GM19023 (cell line): Measurements from ENCODE around the gene DDX39A.
A peak's percentile ranks its signal among the peaks of the same experiment; 100 is the strongest.

Experiments used
- ATAC-seq: cut with Tn5 transposase; IDR thresholded peaks from one replicate; pipeline ENCODE4 v1.9.1; 2021; ENCODE audit warnings: mild to moderate bottlenecking, moderate library complexity; ENCODE audit not compliant: unreplicated experiment

DDX39A gene

GRCh38 chr19:14434543-14435319 is 15.6 kb upstream of the DDX39A start:
- no peak for ATAC-seq

GRCh38 chr19:14433554-14434501 is 14.7 kb upstream of the DDX39A start:
- ATAC-seq = no peak

GRCh38 chr19:14432791-14433553 is 13.8 kb upstream of the DDX39A start, which contains the start of gene PKN1:
TSS of gene PKN1 (plus strand) at chr19:14433306. CDS start at chr19:14433522, 216 bp downstream.
- no peak for ATAC-seq

GRCh38 chr19:14430712-14431111 is 11.6 kb upstream of the DDX39A start:
- ATAC-seq = no peak

GRCh38 chr19:14428882-14429416 is 9.8 kb upstream of the DDX39A start:
- no peak for ATAC-seq

- no peak for ATAC-seq
Measured at GRCh38 chr19:14427461-14427860, 8.3 kb upstream of the DDX39A start.

GRCh38 chr19:14425696-14426138 is 6.6 kb upstream of the DDX39A start:
- ATAC-seq = no peak

GRCh38 chr19:14418856-14419105 is 360 bp downstream of the DDX39A start:
- ATAC-seq = peak; percentile 42

GRCh38 chr19:14416817-14417231 is 2.3 kb downstream of the DDX39A start:
- ATAC-seq = no peak

- no peak for ATAC-seq
Measured at GRCh38 chr19:14414926-14415690, 4.0 kb downstream of the DDX39A start.

GRCh38 chr19:14413693-14414181 is 5.4 kb downstream of the DDX39A start:
- no peak for ATAC-seq

- no peak for ATAC-seq
Measured at GRCh38 chr19:14412996-14413692, 6.0 kb downstream of the DDX39A start.

GRCh38 chr19:14412324-14412995 is 6.7 kb downstream of the DDX39A start:
- no peak for ATAC-seq

- no peak for ATAC-seq
Measured at GRCh38 chr19:14411938-14412245, 7.2 kb downstream of the DDX39A start.

- no peak for ATAC-seq
Measured at GRCh38 chr19:14411161-14411937, 7.8 kb downstream of the DDX39A start.

GRCh38 chr19:14410091-14411051 is 8.8 kb downstream of the DDX39A start:
- no peak for ATAC-seq
